Left ventricle myocardium inferior (tissue), 1 donor: ENCODE results near the gene CD247. TPM values are rescaled to one million over a fixed set of nuclear protein-coding genes. Genes with fewer than 3 reads are reported as not detected.

Source experiments
- DNase-seq: peaks from one replicate; pipeline ENCODE4 v3.0.0-alpha.2; 2020
- H3K27ac ChIP-seq: fragments of 200-600 bp; replicated peaks from 2 replicates; pipeline ENCODE4 v1.8.0; 2021
- H3K27me3 ChIP-seq: fragments of 200-600 bp; 2 replicates; pipeline ENCODE4 v1.8.0; 2021; ENCODE audit warnings: low read depth
- H3K36me3 ChIP-seq: fragments of 200-600 bp; 2 replicates; pipeline ENCODE4 v1.8.0; 2021
- H3K4me1 ChIP-seq: fragments of 200-600 bp; 2 replicates; pipeline ENCODE4 v1.8.0; 2021
- H3K4me3 ChIP-seq: fragments of 200-600 bp; 2 replicates; pipeline ENCODE4 v1.8.0; 2021; ENCODE audit warnings: mild to moderate bottlenecking, moderate library complexity
- H3K9me3 ChIP-seq: fragments of 200-600 bp; replicated peaks from 2 replicates; pipeline ENCODE4 v1.8.0; 2021
- intact Hi-C: fragments of 100-400 bp; cut with micrococcal nuclease; formaldehyde crosslinking; loops from one replicate; pipeline ENCODE4 v1.11.0; 2022
- total RNA-seq: library from RNA; stranded (reverse); fragmentation: NEBNext Ultra II Directional; extraction: Animal tissue kit (Norgen Biotek cat#: 25700); gene quantifications from one replicate; pipeline ENCODE4 v1.2.1, GENCODE V29; 2021
- TF ChIP-seq, protein P1 (sequence below): fragments of 200-600 bp; IDR thresholded peaks from 2 replicates; pipeline ENCODE4 v1.8.0; 2021; ENCODE audit warnings: antibody characterized with exemption, mild to moderate bottlenecking, borderline replicate concordance
- donor health status: DM: no; HTN: yes; CAD: no; lungs with severe emphysema.

CD247 gene
- total RNA-seq, 1 donor from 2014 or later: 0.82 TPM

DNA sequence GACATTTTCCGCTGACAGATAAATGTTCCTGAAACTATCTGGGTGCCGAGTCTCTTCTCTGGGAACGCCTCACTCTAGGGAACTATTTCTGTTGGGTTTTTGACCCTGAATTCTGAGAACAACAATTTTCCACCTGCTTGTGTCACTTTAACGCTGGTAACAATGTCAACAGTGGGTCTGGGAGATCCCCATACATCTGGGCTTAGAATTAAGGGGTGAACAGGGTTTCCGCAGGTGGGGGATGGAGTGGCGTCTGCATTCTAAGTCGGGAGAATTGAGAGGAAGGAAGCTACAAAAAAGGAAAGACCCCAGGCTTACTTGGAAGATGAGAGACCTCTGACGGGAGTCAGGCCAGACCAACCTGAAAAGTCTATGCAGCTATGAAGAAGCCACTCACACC is 8.7 kb downstream of the CD247 start:
- TF ChIP-seq, protein P1, sequence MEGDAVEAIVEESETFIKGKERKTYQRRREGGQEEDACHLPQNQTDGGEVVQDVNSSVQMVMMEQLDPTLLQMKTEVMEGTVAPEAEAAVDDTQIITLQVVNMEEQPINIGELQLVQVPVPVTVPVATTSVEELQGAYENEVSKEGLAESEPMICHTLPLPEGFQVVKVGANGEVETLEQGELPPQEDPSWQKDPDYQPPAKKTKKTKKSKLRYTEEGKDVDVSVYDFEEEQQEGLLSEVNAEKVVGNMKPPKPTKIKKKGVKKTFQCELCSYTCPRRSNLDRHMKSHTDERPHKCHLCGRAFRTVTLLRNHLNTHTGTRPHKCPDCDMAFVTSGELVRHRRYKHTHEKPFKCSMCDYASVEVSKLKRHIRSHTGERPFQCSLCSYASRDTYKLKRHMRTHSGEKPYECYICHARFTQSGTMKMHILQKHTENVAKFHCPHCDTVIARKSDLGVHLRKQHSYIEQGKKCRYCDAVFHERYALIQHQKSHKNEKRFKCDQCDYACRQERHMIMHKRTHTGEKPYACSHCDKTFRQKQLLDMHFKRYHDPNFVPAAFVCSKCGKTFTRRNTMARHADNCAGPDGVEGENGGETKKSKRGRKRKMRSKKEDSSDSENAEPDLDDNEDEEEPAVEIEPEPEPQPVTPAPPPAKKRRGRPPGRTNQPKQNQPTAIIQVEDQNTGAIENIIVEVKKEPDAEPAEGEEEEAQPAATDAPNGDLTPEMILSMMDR: no peak
- H3K27ac ChIP-seq: no peak overlapping the region

DNA sequence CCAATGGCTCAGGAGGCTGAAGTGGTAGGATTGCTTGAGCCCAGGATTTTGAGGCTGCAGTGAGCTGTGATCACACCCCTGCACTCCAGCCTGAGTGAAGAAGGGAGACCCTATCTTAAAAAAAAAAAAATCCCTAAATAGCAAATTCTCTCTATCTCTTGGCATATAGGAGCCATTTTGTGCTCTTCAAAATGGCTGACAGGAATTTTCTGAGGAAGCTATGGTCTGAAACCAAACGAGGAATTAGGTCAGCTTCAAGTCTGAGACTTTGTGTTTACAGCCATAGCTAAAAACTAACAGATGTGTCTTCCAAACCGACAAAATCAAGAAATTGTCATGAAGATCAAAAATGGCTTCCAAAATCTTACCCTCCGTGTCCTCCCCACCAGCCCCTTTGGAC is 10.6 kb downstream of the CD247 start:
- intact Hi-C loops: no loop called here
- TF ChIP-seq, protein P1: no peak
- Histone ChIP-seq H3K27ac (no peak overlapping the region), H3K36me3 (no peaks in the 10 kb centered on the region), H3K9me3 (no peaks in the 10 kb centered on the region), H3K4me3 (no peak overlapping the region), H3K4me1 (no peaks in the 10 kb centered on the region), H3K27me3 (peaks cover 58% of the 10 kb centered on the region)
- DNase-seq: no peak

More for the DNA sequence above, 8.7 kb downstream of the CD247 start:
- no peaks in the 10 kb centered on the region for H3K36me3 ChIP-seq
- peaks cover 45% of the 10 kb centered on the region for H3K27me3 ChIP-seq
- intact Hi-C loops: no loop called here
- no peak for DNase-seq
- H3K4me1 ChIP-seq: no peaks in the 10 kb centered on the region
- no peak overlapping the region for H3K4me3 ChIP-seq
- H3K9me3 ChIP-seq: no peaks in the 10 kb centered on the region

DNA sequence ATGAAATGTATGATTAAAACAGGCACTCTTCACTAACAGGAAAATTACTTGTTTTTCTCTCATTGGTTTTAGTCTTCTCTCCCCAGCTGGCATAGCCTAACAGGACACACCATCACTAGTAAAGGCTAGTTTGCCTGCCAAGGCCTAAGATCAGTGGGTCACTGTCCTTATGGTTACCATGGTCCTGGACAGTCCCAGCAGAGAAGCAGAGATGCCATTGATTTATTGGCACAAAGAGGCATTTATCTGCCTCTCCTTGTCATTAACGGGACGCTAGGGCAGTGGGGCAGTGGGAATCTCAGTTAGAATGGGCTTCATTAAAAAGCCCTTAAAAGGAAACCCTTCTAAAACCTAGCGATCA is 13.9 kb downstream of the CD247 start:
- H3K36me3 ChIP-seq: no peaks in the 10 kb centered on the region
- TF ChIP-seq, protein P1: no peak
- no peaks in the 10 kb centered on the region for H3K9me3 ChIP-seq
- no peak for DNase-seq
- H3K4me1 ChIP-seq: no peaks in the 10 kb centered on the region
- intact Hi-C loops: no loop called here
- no peak overlapping the region for H3K27ac ChIP-seq
- H3K27me3 ChIP-seq: peaks cover 54% of the 10 kb centered on the region
- no peak overlapping the region for H3K4me3 ChIP-seq

DNA sequence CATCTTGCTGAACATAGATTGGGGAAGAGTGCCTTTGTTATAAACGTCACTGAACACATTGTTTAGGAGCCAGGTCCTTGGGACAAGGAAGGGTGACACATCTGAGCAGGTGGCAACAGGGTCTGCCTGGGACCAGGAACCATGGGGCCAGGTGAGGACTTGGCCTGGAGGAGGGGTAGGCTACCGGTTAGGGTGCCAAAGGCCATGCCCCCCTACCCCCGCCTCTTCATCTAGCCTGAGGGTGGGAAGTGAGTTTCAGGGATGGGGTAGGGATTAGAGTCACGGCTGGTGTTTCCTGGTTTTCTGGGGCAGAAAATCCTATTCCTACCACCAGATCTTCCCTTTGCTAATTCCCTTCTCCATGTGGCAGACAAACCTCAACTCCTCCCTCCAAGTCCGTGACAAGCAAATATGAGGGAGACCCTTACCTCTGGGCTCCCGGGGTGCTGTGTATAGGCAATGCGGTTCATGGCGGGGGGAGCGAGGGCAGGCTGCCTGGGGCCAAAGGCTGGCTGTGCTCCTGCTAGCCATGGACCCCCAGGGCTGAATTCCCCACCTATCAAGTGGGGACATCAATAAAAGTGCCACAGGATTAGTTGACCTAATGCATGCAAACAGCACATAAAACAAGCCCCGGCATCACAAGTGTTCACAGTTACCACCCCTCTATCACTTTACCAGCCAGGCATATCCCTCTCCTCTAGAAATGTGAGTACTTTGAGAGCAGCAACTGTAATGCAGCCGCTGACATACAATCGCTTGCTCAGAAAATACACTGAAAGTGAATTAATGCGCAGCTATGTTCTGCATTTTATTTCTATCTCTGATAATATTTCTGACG is 14.5 kb downstream of the CD247 start:
- TF ChIP-seq, protein P1: no peak
- no peak overlapping the region for H3K27ac ChIP-seq

DNA sequence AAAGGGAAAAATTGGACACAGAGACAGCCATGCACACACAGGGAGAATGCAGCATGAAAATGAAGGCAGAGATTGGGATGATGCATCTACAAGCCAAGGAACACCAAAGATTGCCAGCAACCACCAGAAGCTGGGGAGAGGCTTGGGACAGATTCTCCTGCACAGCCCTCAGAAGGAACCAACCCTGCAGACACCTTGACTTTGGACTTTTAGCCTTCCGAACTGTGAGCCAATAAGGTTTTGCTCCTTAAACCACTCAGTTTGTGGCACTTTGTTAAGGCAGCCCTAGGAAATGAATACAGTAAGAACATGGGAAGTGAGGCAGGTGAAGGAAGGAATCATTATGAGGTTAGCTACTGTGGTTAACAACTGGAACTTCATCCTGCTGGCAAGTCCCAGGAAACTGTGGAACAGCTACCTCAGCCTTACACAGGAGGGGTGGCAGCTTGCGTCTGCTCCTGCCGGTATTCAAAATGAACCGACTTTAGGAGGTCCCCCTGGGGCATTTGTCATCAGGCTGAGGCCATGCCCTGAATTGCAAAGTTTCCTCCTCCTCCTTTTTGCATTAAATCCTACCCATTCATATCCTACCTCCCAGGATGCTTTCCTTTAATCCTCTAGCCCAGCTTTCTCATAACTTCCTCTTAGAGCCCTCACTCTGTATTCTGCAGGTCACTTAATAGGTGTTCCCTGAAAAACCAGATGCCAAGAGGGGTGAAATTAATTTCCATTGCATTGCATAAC is 15.4 kb downstream of the CD247 start:
- Histone ChIP-seq H3K27ac (no peak overlapping the region), H3K36me3 (no peaks in the 10 kb centered on the region), H3K9me3 (no peaks in the 10 kb centered on the region), H3K4me3 (no peak overlapping the region), H3K4me1 (no peaks in the 10 kb centered on the region), H3K27me3 (peaks cover 53% of the 10 kb centered on the region)
- intact Hi-C loops: no loop called here
- TF ChIP-seq, protein P1: no peak
- no peak for DNase-seq

More for the DNA sequence above, 14.5 kb downstream of the CD247 start:
- no peaks in the 10 kb centered on the region for H3K36me3 ChIP-seq
- no peak overlapping the region for H3K4me3 ChIP-seq
- DNase-seq: no peak
- intact Hi-C loops: no loop called here
- H3K4me1 ChIP-seq: no peaks in the 10 kb centered on the region
- peaks cover 53% of the 10 kb centered on the region for H3K27me3 ChIP-seq
- no peaks in the 10 kb centered on the region for H3K9me3 ChIP-seq
